Astrocyte of the cerebellum (primary cell): ENCODE measurements around the gene TIE1.

Experiments
- DNase-seq: peaks from one replicate; pipeline ENCODE4 v3.0.0-alpha.2; 2011; ENCODE audit warnings: low read depth
- H3K4me3 ChIP-seq: 2 replicates; pipeline ENCODE4 v1.5.1; 2011; ENCODE audit warnings: mild to moderate bottlenecking, low read depth, low read length, moderate library complexity
- in situ Hi-C: cut with HindIII; loops from 2 replicates; pipeline ENCODE4 v1.10.0; 2017; ENCODE audit warnings: low sequenced_read_pairs
- TF ChIP-seq, protein P1 (sequence below): IDR thresholded peaks from 2 replicates; pipeline ENCODE4 v1.5.1; 2012; ENCODE audit warnings: low read length, low read depth, moderate library complexity, mild to moderate bottlenecking; ENCODE audit errors: missing control alignments

TIE1 gene

DNA sequence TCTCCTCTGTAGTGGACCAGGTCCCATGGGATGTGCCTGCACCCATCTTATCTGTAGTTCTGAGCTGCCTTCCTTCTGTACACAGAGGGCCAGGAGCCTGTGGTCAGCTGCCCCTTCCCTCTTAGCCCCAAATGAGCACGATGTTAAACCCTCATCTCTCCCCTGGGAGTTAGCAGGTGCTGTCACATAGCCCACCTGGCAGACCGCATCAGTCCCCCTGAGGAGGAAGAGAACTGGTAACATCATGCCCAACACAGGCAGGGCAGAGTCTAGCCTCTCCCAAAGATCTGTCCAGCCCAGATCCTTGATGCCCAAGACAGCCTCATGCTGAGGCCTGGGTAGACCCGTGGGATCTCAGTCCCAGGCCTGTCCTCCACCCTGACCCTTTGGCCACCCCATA is 4.7 kb downstream of the TIE1 start:
- in situ Hi-C loops, result no loop called here
- no peak for DNase-seq
- TF ChIP-seq, protein P1, sequence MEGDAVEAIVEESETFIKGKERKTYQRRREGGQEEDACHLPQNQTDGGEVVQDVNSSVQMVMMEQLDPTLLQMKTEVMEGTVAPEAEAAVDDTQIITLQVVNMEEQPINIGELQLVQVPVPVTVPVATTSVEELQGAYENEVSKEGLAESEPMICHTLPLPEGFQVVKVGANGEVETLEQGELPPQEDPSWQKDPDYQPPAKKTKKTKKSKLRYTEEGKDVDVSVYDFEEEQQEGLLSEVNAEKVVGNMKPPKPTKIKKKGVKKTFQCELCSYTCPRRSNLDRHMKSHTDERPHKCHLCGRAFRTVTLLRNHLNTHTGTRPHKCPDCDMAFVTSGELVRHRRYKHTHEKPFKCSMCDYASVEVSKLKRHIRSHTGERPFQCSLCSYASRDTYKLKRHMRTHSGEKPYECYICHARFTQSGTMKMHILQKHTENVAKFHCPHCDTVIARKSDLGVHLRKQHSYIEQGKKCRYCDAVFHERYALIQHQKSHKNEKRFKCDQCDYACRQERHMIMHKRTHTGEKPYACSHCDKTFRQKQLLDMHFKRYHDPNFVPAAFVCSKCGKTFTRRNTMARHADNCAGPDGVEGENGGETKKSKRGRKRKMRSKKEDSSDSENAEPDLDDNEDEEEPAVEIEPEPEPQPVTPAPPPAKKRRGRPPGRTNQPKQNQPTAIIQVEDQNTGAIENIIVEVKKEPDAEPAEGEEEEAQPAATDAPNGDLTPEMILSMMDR, result no peak
- no peak overlapping the region for H3K4me3 ChIP-seq

- DNase-seq, result no peak
- in situ Hi-C loops, result no loop called here
- TF ChIP-seq, protein P1, result no peak
- H3K4me3 ChIP-seq, result no peak overlapping the region
Observed at GRCh38 chr1:43305926-43306687, 5.3 kb downstream of the TIE1 start.

DNA sequence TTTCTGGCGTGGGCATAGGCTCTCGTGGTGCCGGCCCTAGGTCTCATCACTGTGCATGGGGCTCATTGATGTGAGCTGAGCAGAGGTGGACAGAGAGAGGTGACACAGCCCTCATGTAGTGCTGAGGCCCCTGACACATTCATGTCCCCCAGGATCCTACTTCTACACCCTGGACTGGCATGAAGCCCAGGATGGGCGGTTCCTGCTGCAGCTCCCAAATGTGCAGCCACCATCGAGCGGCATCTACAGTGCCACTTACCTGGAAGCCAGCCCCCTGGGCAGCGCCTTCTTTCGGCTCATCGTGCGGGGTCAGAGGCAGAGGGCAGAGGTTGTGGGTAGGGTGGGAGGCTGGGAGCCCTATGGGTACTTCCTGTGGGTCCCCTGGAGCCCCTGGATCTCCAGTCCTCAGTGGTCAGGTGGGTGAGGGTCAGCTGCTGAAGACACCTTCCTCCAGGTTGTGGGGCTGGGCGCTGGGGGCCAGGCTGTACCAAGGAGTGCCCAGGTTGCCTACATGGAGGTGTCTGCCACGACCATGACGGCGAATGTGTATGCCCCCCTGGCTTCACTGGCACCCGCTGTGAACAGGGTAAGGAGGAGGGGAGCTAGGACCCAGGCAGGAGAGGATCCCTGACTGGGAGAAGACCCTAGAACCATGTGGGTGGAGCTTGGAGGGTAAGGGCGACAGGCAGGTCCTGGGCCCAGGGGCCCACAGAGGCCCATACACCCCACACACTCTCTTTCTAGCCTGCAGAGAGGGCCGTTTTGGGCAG is 6.1 kb downstream of the TIE1 start:
- in situ Hi-C loops, result no loop called here
- TF ChIP-seq, protein P1, result no peak
- DNase-seq, result no peak
- no peak overlapping the region for H3K4me3 ChIP-seq

DNA sequence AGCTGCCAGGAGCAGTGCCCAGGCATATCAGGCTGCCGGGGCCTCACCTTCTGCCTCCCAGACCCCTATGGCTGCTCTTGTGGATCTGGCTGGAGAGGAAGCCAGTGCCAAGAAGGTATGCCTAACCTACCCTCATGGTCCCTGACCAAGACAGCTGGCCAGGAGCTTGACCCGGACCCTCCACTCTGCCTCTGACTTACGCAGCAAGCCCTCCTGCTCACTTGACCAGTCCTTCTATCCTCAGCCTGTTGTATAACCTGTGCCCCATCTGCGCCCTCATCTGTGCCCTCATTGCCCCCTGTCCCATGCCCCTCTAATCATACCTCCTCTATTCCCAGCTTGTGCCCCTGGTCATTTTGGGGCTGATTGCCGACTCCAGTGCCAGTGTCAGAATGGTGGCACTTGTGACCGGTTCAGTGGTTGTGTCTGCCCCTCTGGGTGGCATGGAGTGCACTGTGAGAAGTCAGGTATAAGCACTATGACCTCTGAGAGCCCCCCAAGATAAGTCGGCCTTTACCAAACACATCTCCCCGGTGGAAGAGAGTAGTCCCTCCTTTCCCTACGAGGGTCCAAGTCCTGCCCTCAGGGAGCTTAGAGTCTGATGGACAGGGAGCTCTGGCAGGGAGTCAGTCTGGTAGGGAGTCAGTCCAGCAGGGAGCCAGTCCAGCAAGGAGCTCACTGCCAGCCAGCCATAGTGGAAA is 6.8 kb downstream of the TIE1 start:
- H3K4me3 ChIP-seq, result no peak overlapping the region
- in situ Hi-C loops, result no loop called here
- DNase-seq, result no peak
- TF ChIP-seq, protein P1, result no peak

- H3K4me3 ChIP-seq, result no peak overlapping the region
- DNase-seq, result no peak
- TF ChIP-seq, protein P1, result no peak
- in situ Hi-C loops, result no loop called here
Observed at GRCh38 chr1:43308635-43309404, 8.0 kb downstream of the TIE1 start.
